GM23248 (cell line): Measurements from ENCODE around the gene APP. TPM values are rescaled to one million over a fixed set of nuclear protein-coding genes. Genes with fewer than 3 reads are reported as not detected.

Experiments
- DNase-seq: peaks from one replicate; pipeline ENCODE4 v3.0.0-alpha.2; 2015
- H2AFZ ChIP-seq: fragments of 200-600 bp; sonication (generic); 2 replicates; pipeline ENCODE4 v1.6.1; 2016; ENCODE audit warnings: antibody characterized with exemption
- H3F3A ChIP-seq: fragments of 200-600 bp; sonication (generic); 2 replicates; pipeline ENCODE4 v1.6.1; 2016; ENCODE audit warnings: mild to moderate bottlenecking, antibody characterized with exemption, mixed run types; ENCODE audit not compliant: insufficient read depth
- H3K27ac ChIP-seq: fragments of 200-600 bp; sonication (generic); 2 replicates; pipeline ENCODE4 v1.5.1; 2016; ENCODE audit warnings: mild to moderate bottlenecking
- H3K27me3 ChIP-seq: fragments of 200-600 bp; sonication (generic); replicated peaks from 2 replicates; pipeline ENCODE4 v1.6.1; 2016; ENCODE audit warnings: mild to moderate bottlenecking; ENCODE audit not compliant: insufficient read depth
- H3K36me3 ChIP-seq: fragments of 200-600 bp; sonication (generic); 2 replicates; pipeline ENCODE4 v1.6.1; 2016; ENCODE audit warnings: low read depth, mild to moderate bottlenecking
- H3K4me1 ChIP-seq: fragments of 200-600 bp; sonication (generic); 2 replicates; pipeline ENCODE4 v1.6.1; 2016; ENCODE audit warnings: mild to moderate bottlenecking; ENCODE audit not compliant: insufficient read depth
- H3K4me2 ChIP-seq: fragments of 200-600 bp; sonication (generic); one replicate; pipeline ENCODE4 v1.6.1; 2016; ENCODE audit warnings: mild to moderate bottlenecking; ENCODE audit not compliant: unreplicated experiment
- H3K4me3 ChIP-seq: fragments of 200-600 bp; sonication (generic); 2 replicates; pipeline ENCODE4 v1.5.1; 2016; ENCODE audit warnings: mild to moderate bottlenecking
- H3K79me2 ChIP-seq: fragments of 200-600 bp; sonication (generic); 2 replicates; pipeline ENCODE4 v1.6.1; 2016; ENCODE audit warnings: mild to moderate bottlenecking; ENCODE audit not compliant: insufficient read depth
- H3K9ac ChIP-seq: fragments of 200-600 bp; sonication (generic); 2 replicates; pipeline ENCODE4 v1.6.1; 2016; ENCODE audit warnings: mild to moderate bottlenecking
- H3K9me2 ChIP-seq: fragments of 200-600 bp; sonication (generic); 2 replicates; pipeline ENCODE4 v1.6.1; 2016; ENCODE audit warnings: mixed run types, mild to moderate bottlenecking, moderate library complexity; ENCODE audit not compliant: insufficient read depth
- H3K9me3 ChIP-seq: fragments of 200-600 bp; sonication (generic); one replicate; pipeline ENCODE4 v1.6.1; 2017; ENCODE audit warnings: low read depth
- H4K20me1 ChIP-seq: fragments of 200-600 bp; sonication (generic); 2 replicates; pipeline ENCODE4 v1.6.0; 2016; ENCODE audit not compliant: insufficient read depth
- EZH2 ChIP-seq: fragments of 200-600 bp; sonication (generic); IDR thresholded peaks from 2 replicates; pipeline ENCODE4 v1.6.1; 2018; ENCODE audit warnings: antibody characterized with exemption, mild to moderate bottlenecking; ENCODE audit not compliant: insufficient read depth, poor library complexity, severe bottlenecking
- EZH2phosphoT487 ChIP-seq: fragments of 200-600 bp; sonication (generic); IDR thresholded peaks from 2 replicates; pipeline ENCODE4 v1.6.1; 2018; ENCODE audit warnings: antibody characterized with exemption, moderate library complexity, mild to moderate bottlenecking, low read depth; ENCODE audit not compliant: insufficient read depth
- WGBS, 2 experiments: methylation state at CpG; one replicate each; pipeline ENCODE4 v1.1.6; 2015 to 2017; ENCODE audit warnings: low lambda C conversion rate in 2 of 2, low coverage in 1 of 2; ENCODE audit errors: missing lambda C conversion rate in 2 of 2; 5-methylcytosine and 5-hydroxymethylcytosine counted together
- in situ Hi-C: fragments of 300-500 bp; cut with MboI; formaldehyde crosslinking; loops from 2 replicates; pipeline ENCODE4 v1.15.0; 2020
- polyA plus RNA-seq: library from polyadenylated mRNA; unstranded; fragments of >200 nt; fragmentation: Nextera tagmentation; extraction: Ambion mirVana; gene quantifications from 2 replicates; pipeline ENCODE4 v1.2.1, GENCODE V29; 2016
- total RNA-seq: library from RNA; depleted of rRNA; stranded (reverse); fragments of >200 nt; shearing (Covaris generic); gene quantifications from 2 replicates; pipeline ENCODE4 v1.2.3, GENCODE V29; 2014

The APP gene
- total and polyA plus RNA-seq, 2 experiments from 2014 or later: 35.0 to 292 TPM

- H3K4me3 ChIP-seq: no peak overlapping the region
- TF ChIP-seq EZH2: no peak
- no peaks in the 10 kb centered on the region for H3K27me3 ChIP-seq
- no peaks in the 10 kb centered on the region for H4K20me1 ChIP-seq
- no peaks in the 10 kb centered on the region for H3K36me3 ChIP-seq
- in situ Hi-C loops: no loop called here
- peaks cover 11% of the 10 kb centered on the region; the same call in 1 of the 2 replicates for H3K4me1 ChIP-seq
- no peak overlapping the region for H3K27ac ChIP-seq
- WGBS, 2 experiments: 98% methylated on average over 6 of the region's 6 CpGs
- H3K9me3 ChIP-seq: no peaks in the 10 kb centered on the region
- H3K9ac ChIP-seq: no peak overlapping the region
- no peaks in the 10 kb centered on the region for H3F3A ChIP-seq
- 0 out of 2 replicates have a peak, but pooled peaks cover 4% of the 10 kb centered on the region for H3K79me2 ChIP-seq
- no peak for DNase-seq
- H2AFZ ChIP-seq: no peak overlapping the region
- no peaks in the 10 kb centered on the region for H3K9me2 ChIP-seq
- H3K4me2 ChIP-seq: no peak overlapping the region
Measured at GRCh38 chr21:26011292-26011940, 159.2 kb downstream of the APP start.

- DNase-seq: peak; percentile 62
- H3K9me3 ChIP-seq: no peaks in the 10 kb centered on the region
- H3K9ac ChIP-seq: peak overlapping the region; percentile 43; the same call in 1 of the 2 replicates
- H3K4me2 ChIP-seq: peak overlapping the region; percentile 79
- 33 to 42% methylated on average over 8 of the region's 8 CpGs for WGBS, 2 experiments
- 0 out of 2 replicates have a peak, but pooled peaks cover 4% of the 10 kb centered on the region for H3K79me2 ChIP-seq
- no peak for TF ChIP-seq EZH2
- TF ChIP-seq EZH2phosphoT487: no peak
- H3K4me1 ChIP-seq: peaks cover 11% of the 10 kb centered on the region; the same call in 1 of the 2 replicates
- H3K4me3 ChIP-seq: peak overlapping the region; percentile 36
- in situ Hi-C loops: no loop called here
- peak overlapping the region; percentile 44 for H2AFZ ChIP-seq
- H4K20me1 ChIP-seq: no peaks in the 10 kb centered on the region
- peak overlapping the region; percentile 17 for H3K27ac ChIP-seq
- no peaks in the 10 kb centered on the region for H3K9me2 ChIP-seq
- H3K27me3 ChIP-seq: no peaks in the 10 kb centered on the region
- no peaks in the 10 kb centered on the region for H3F3A ChIP-seq
- no peaks in the 10 kb centered on the region for H3K36me3 ChIP-seq
Measured at GRCh38 chr21:26007951-26008498, 162.5 kb downstream of the APP start.

GRCh38 chr21:26005464-26005863 lies 165.1 kb downstream of the APP start:
- Histone ChIP-seq H3K4me3 (no peak overlapping the region), H3K27me3 (no peaks in the 10 kb centered on the region), H3K9ac (no peak overlapping the region), H3F3A (no peaks in the 10 kb centered on the region), H3K9me2 (no peaks in the 10 kb centered on the region), H3K79me2 (no peaks in the 10 kb centered on the region), H3K27ac (no peak overlapping the region), H3K9me3 (no peaks in the 10 kb centered on the region), H3K4me2 (no peak overlapping the region), H2AFZ (no peak overlapping the region), H3K36me3 (no peaks in the 10 kb centered on the region), H4K20me1 (no peaks in the 10 kb centered on the region), H3K4me1 (peaks cover 11% of the 10 kb centered on the region; the same call in 1 of the 2 replicates)
- in situ Hi-C loops: no loop called here
- 90 to 97% methylated on average over 1 of the region's 1 CpG for WGBS, 2 experiments
- no peak for TF ChIP-seq EZH2phosphoT487
- TF ChIP-seq EZH2: no peak
- no peak for DNase-seq

- Histone ChIP-seq H3K36me3 (no peaks in the 10 kb centered on the region), H3K79me2 (no peaks in the 10 kb centered on the region), H2AFZ (no peak overlapping the region), H3K9me3 (no peaks in the 10 kb centered on the region), H3K9me2 (no peaks in the 10 kb centered on the region), H3K4me2 (no peak overlapping the region), H3K9ac (no peak overlapping the region), H3K27me3 (no peaks in the 10 kb centered on the region), H3K4me1 (peaks cover 11% of the 10 kb centered on the region; the same call in 1 of the 2 replicates), H3F3A (no peaks in the 10 kb centered on the region), H3K27ac (no peak overlapping the region), H4K20me1 (no peaks in the 10 kb centered on the region), H3K4me3 (no peak overlapping the region)
- in situ Hi-C loops: no loop called here
- DNase-seq: no peak
- TF ChIP-seq EZH2 (no peak), EZH2phosphoT487 (no peak)
- WGBS, 2 experiments: 95 to 99% methylated on average over 4 of the region's 4 CpGs
Measured at GRCh38 chr21:26003404-26003803, 167.2 kb downstream of the APP start.
